ENCODE data around the gene CGN.

DNA sequence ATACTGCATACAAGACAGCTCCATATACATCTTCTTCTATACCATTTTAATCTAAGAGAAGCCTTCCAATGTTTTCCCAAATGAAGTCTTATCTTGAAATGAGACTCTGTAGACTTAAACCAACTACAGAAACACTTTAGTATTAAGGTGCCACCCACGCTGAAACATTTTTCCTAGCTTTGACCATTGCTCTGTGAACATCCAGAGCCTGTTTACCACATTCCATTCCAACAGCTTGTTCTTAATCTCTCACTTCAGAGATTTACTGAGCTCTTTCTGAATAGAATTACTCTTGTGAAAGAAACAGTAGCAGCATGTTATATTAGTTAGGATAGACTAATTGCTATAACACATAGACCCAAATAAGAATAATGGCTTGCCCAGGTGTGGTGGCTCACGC, 32.3 kb upstream of the CGN start:
- TF ChIP-seq POLR2A (IDR thresholded peaks at IDR 0.05; ENCODE audit: low read length) (no peak), GATA1 (IDR thresholded peaks at IDR 0.05; ENCODE audit: low read depth, low read length) (no peak)

All from erythroblast (primary cell).